SKM-1 (cell line): ENCODE results near the gene LINC00237.

Experiments used
- DNase-seq: peaks from one replicate; lab custom pipeline; 2025; ENCODE audit not compliant: unreplicated experiment; lab: John Stamatoyannopoulos, UW

The LINC00237 gene

DNA sequence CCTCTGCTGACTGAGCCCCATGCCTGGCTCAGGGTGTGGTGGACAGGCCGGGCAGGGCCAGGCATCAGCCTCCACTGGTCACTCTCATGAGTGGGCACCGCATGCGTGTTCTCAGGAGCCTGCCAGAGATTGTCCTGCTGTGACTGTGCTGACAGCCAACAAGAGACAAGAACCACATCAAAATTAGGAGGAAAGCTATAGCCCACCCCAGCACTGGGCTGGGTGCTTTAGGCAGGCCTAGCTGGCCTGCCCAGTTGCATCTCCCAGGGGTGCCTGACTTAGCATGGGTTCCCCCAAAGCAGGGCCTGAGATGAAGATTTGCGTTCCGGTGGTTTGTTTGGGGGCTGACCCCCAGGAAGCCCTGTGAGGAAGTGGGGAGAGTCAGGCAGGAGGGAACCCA, 53.9 kb downstream of the LINC00237 start:
- DNase-seq, result no peak

DNA sequence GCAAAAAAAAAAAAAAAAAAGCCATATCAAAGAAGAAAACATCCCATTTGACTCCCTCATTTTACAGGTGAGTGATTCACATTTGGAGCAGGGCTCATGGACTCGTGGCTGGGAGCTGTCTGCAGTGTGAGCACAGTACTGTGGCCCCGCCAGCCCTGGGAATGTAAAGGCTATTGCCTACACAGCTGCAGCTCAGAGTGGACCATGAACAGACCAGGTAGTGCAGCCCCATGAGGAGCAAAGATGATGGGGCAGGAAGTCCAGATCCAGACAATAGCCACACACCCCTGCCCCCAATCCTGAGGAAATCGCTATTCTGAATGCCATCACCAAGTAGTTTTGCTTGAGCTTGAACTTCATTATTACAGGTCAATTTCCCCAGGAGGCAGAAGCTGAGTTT, 55.4 kb downstream of the LINC00237 start:
- no peak for DNase-seq

DNA sequence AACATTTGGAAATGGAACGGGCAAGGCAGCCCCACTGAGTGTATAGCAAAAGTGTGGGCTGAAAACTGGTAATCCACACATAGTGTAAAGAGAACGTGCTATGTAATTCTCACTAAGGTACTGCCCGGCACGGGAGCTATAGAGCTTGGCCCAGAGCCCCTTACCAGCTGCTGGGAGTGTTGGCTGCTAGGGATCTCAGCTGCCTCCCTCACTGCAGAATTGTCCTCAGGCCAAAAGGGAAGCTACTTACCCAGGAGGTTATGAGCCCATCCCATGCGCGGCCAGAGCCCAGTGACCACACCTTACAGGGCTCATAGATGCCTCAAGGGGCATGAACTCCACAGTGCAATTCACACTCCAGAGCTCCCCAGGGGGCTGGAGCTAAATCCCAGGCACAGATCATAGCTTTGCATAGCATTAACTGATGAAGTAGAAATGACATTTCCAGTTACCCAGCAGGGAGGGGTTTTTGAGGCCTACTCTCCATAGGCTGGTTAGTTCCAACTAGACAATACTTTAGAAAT, 56.8 kb downstream of the LINC00237 start:
- no peak for DNase-seq

DNA sequence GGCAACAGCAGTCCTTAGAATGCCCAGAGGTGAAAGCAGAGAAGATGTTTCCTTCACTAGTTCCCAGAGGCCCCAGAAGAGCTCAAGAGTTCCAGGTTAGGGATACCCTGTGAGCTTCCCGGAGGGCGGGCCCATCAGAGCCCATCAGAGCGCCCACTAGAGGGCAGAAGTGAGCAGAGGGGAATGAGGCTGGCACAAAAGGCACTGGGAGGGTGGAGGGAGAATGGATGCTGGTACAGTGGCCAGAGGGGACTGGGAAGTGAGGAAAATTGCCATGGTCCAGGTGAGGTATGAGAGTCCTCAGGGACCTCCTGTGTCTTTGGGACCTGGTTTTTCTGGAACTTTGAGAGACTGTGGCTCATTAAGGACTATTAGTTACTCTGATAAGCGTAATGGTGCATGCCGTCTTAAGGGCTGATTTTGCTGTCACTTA, 57.3 kb downstream of the LINC00237 start:
- no peak for DNase-seq

DNA sequence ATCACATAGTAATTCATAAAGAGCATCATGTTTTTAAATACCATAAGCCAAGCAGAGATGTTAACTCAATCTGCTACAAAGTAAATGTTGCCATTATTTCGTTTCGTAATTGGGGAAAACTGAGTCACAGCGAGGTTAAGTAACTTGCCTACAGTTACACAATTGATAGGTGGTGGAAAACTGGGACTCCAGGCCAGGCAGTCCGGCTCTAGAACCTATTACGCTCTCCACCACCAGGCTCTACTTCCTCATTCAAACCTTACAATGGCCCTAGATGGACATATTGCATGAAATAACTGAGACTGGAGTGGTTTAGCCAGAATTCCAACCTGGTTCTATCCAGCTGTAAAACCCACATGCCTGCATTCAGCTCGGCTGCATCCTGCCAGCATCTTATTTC, 58.2 kb downstream of the LINC00237 start:
- DNase-seq, result peak; percentile 82

DNA sequence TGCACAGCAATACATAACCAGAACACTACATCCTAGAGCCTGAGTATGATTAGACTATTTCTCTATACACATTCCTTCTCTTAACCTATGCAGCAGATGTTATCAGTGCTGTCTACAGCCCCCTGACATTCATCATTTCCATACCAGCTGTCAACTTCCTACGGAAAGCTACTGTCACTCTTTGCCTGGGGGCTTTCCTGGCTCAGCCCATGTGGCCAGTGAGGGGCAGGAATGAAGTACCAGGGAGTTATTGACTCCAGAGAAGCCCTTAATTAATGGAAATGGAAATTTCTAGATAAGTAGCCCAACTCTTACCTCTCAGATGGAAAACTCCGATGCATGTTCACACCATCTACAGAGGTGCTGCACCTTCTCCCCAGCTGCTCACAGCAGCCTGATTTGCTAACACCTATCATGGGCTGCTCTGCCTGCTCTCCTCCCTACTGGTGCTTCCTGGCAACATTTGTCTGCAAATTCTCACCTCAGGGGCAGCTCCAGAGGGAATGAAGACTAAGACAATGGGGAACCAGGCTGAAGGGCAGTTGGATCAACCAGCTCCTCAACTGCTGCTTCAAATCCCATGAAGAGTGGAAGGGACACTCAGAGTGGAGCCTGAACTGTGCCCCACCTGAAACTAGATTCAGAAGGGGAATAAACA, 59.6 kb downstream of the LINC00237 start:
- no peak for DNase-seq
